ENCODE measurements around the gene GH1.

GH1 gene

DNA sequence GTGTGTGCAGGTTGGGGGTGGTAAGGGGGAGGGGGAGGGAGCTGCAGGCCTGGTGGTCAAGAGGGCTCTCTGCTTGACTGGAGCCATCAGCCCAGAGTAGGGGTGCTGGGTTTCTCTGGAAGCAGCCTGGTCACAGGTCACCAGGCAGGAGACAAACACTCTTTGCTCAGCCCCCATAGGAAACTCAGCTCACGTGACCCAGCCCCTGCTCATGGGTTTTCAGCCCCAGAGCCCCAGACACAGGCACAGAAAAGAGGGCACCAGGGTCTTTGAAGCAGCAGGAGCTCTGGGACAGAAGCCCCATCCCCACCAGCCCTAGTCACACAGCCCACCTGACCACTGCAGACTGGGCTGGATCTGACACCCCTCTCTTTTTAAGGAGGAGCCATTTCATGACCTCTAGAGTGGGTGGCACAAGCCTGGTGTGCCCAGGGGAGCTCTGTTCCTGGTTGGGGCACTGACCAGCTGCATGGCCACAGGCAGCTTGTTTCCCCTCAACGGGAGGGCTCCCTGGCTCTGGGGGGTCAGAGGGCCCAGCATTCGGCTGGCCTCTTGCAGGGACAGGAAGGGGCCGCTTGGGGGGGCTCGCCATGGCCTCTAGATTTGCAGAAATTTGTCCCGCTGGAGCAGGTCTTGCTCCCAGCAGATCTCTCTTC lies 27.3 kb upstream of the GH1 start:
- Mint-ChIP-seq H3K4me3 (no peak overlapping the region), H3K4me1 (peaks cover 4% of the 10 kb centered on the region), H3K27me3 (ENCODE audit: low read depth) (no peaks in the 10 kb centered on the region), H3K36me3 (ENCODE audit: low read depth) (no peaks in the 10 kb centered on the region), H3K27ac (peak overlapping the region in 1 of 3 experiments; percentile 30), H3K9me3 (no peaks in the 10 kb centered on the region)
- TF ChIP-seq, protein P1, sequence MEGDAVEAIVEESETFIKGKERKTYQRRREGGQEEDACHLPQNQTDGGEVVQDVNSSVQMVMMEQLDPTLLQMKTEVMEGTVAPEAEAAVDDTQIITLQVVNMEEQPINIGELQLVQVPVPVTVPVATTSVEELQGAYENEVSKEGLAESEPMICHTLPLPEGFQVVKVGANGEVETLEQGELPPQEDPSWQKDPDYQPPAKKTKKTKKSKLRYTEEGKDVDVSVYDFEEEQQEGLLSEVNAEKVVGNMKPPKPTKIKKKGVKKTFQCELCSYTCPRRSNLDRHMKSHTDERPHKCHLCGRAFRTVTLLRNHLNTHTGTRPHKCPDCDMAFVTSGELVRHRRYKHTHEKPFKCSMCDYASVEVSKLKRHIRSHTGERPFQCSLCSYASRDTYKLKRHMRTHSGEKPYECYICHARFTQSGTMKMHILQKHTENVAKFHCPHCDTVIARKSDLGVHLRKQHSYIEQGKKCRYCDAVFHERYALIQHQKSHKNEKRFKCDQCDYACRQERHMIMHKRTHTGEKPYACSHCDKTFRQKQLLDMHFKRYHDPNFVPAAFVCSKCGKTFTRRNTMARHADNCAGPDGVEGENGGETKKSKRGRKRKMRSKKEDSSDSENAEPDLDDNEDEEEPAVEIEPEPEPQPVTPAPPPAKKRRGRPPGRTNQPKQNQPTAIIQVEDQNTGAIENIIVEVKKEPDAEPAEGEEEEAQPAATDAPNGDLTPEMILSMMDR (IDR thresholded peaks at IDR 0.05; ENCODE audit: unreplicated experiment in 3 of 3): no peak

DNA sequence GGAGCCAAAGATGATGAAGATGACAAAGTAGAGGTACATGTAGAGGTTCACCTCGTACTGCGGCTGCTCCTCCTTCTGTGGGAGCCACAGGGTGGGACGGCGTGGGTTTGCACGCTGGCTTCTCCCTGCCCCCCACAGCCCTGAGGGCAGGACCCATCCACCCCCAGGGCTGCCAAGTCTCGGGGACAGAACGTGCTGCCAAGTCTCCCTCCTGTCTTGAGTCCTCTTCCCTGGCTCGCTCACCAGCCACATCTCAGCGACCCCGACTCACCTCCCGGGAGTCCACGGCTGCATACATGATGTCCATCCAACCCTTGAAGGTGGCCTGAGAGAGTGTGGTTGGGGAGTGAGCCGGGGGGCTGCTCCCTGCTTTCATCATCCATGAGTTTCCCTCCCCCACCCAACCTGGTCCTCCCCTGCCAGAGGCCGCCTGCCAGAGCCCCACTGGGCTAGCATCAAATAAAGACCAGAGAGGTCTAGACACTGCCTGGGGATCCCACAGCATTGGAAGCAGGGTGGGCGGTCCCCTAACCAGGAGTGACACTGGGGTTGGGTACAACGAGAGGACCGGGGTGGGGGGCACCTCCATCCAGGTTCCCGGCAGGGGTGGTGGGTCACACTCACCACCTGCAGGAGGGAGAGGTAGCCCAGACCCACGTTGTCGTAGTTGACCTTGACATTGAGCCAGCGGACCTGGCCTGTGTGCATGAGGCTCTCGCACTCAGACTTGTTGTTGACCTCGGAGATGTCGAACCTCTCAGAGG lies 26.3 kb upstream of the GH1 start:
- TF ChIP-seq, protein P1 (IDR thresholded peaks at IDR 0.05; ENCODE audit: unreplicated experiment in 3 of 3): no peak
- Mint-ChIP-seq H3K27me3 (ENCODE audit: low read depth) (no peaks in the 10 kb centered on the region), H3K27ac (no peak overlapping the region), H3K36me3 (ENCODE audit: low read depth) (no peaks in the 10 kb centered on the region), H3K4me3 (no peak overlapping the region), H3K4me1 (peaks cover 4% of the 10 kb centered on the region), H3K9me3 (no peaks in the 10 kb centered on the region)

DNA sequence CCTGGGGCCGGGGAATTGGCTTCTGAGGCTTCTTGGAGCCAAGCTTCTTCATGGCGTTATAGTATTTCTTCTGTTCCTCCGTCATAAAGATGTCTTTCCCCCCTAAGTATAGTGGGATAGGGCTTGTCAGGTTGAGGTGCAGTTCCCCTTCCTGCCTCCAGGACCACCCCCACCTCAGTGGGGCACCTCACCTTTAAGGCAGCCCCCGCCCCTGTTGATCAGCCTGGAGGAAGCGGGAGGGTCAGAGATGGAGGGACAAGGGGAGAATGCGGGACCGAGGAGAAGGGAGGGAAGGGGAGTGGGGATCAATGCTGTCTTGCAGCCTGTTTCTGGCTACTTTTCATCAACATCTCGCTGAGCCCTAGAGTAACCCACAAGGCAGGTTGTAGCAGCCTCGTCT lies 25.1 kb upstream of the GH1 start:
- TF ChIP-seq, protein P1 (IDR thresholded peaks at IDR 0.05; ENCODE audit: unreplicated experiment in 3 of 3): no peak
- Mint-ChIP-seq H3K4me1 (peaks cover 8% of the 10 kb centered on the region), H3K36me3 (ENCODE audit: low read depth) (no peaks in the 10 kb centered on the region), H3K4me3 (no peak overlapping the region), H3K9me3 (no peaks in the 10 kb centered on the region), H3K27me3 (ENCODE audit: low read depth) (peaks cover 7% of the 10 kb centered on the region), H3K27ac (no peak overlapping the region)

DNA sequence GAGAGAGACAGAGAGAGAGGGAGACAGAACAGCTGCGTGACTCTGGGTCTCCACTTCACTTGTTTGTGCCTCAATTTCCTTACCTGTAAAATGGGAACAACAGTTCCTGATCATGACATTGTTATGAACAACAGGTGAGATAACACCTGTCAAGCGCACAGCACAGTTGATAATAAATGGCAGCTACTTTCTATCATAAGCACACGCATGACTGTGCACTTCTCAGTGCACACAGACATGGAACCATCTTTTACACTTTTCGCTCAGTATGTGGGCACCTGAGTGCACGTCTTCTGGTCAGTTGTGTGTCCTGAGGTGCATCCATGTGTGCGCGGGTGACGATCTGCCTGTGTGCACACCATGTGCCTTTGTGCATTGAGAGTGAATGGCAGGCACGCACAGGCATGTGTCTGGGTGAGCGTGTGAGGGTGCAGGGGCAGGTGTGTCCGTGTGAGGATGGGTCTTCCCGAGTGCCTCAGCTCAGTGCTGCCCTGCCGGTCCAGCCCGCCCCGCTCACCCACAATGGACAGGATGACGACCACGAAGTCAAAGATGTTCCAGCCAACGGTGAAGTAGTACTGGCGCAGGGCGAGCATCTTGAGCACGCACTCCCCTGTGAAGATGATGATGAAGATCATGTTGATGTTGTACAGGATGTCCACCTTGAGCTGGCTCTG lies 23.8 kb upstream of the GH1 start:
- H3K4me3 Mint-ChIP-seq: no peak overlapping the region
- TF ChIP-seq, protein P1 (IDR thresholded peaks at IDR 0.05; ENCODE audit: unreplicated experiment in 3 of 3): no peak

DNA sequence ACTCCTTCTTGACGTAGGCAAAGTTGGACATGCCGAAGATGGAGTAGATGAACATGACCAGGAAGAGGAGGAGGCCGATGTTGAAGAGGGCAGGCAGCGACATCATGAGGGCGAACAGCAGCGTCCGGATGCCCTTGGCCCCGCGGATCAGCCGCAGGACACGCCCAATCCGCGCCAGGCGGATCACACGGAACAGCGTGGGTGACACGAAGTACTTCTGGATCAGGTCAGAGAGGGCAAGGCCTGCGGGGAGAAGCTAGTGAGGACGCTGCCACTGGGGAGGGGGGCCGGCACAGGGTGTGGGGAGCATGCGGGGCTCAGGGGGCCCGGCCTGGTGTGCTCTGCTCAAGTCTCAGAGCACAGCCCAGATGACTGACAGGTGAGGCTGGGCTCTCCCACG lies 23.1 kb upstream of the GH1 start:
- TF ChIP-seq, protein P1 (IDR thresholded peaks at IDR 0.05; ENCODE audit: unreplicated experiment in 3 of 3): no peak
- peaks cover 18% of the 10 kb centered on the region for H3K4me1 Mint-ChIP-seq
- no peaks in the 10 kb centered on the region for H3K9me3 Mint-ChIP-seq
- H3K27ac Mint-ChIP-seq: no peak overlapping the region
- H3K36me3 Mint-ChIP-seq (ENCODE audit: low read depth): no peaks in the 10 kb centered on the region
- peaks cover 8% of the 10 kb centered on the region for H3K27me3 Mint-ChIP-seq (ENCODE audit: low read depth)
- H3K4me3 Mint-ChIP-seq: no peak overlapping the region

More for the DNA sequence above, 23.8 kb upstream of the GH1 start:
- Mint-ChIP-seq H3K27ac (no peak overlapping the region), H3K4me1 (peaks cover 18% of the 10 kb centered on the region), H3K36me3 (ENCODE audit: low read depth) (no peaks in the 10 kb centered on the region), H3K27me3 (ENCODE audit: low read depth) (peaks cover 8% of the 10 kb centered on the region), H3K9me3 (no peaks in the 10 kb centered on the region)
